ENCODE measurements around the gene ITIH2.

ITIH2 gene

DNA sequence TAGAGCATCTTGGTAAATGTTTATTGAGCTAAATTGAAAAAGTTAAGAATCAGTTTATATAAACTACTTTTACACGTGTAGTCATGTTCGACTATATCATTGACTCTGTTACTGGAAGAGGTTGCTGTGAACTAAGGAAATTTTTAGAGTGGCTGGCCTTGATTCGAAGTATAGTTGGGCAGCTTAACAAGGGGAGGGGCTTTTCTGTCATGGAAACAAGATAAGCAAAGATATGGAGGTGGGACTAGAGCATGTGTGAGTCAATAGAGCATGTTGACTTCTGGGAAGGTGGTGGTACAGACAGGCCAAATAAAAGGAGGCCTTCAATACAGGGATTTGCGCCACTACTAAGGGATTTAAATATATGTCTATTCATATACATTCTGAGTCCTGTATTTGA, 92.5 kb downstream of the ITIH2 start:
- no peak for DNase-seq (ENCODE audit: low spot score)

DNA sequence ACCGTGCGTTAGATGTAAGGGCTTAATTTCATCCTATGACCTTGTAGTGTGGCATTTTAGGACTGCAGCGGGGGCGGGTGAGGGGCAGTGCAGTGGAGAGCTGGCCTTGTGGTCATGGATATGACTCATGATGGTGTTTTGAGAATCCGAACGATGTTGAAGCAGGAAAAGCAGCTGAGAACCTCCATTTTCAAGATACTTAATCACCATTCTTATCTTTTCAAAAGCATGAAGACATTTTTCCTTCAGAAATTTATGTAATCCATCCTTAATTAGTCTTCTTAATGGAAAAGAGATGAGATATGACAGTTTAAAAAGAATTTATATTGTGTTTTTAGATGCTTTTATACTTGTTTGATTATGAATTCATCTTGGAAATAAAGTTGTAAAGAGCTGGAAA, 94.5 kb downstream of the ITIH2 start:
- DNase-seq (ENCODE audit: low spot score) = no peak
